Spleen (tissue), 7 donors: ENCODE measurements around the gene IMPDH1.

Experiments
- CTCF ChIP-seq, 11 experiments: fragments of 200-600 bp in 7 of 11; fragments of 450-650 bp in 4 of 11; sonication (generic) in 4 of 11; IDR thresholded peaks in 8 of 11; conservative IDR thresholded peaks in 3 of 11; 1 replicate in 7 of 11; 2 replicates in 4 of 11; pipeline versions ENCODE4 v1.4.0 to v1.8.0; 2016 to 2021; ENCODE audit warnings: antibody characterized with exemption in 11 of 11, inconsistent platforms in 4 of 11, mild to moderate bottlenecking in 1 of 11
- POLR2A ChIP-seq, 3 donors: fragments of 450-650 bp; IDR thresholded peaks; one replicate each; pipeline ENCODE4 v1.5.1; 2017; ENCODE audit warnings: antibody characterized with exemption in 3 of 3, mild to moderate bottlenecking in 1 of 3
- POLR2AphosphoS5 ChIP-seq, 3 donors: sonication (generic); formaldehyde crosslinking; IDR thresholded peaks; one replicate each; pipeline ENCODE4 v1.5.1; 2017; ENCODE audit warnings: antibody characterized with exemption in 3 of 3
- donor health status: DM: no; HTN: no; CAD: no; lungs with moderate emphysema.
- donor health status: DM: no; HTN: no; CAD: no.
- donor health status: DM: no; HTN: no; CAD: no.

- TF ChIP-seq CTCF (IDR thresholded peaks at IDR 0.05 in 8 of 11, conservative IDR thresholded peaks at IDR 0.05 in 3 of 11) (no peak), POLR2A (IDR thresholded peaks at IDR 0.05) (no peak), POLR2AphosphoS5 (IDR thresholded peaks at IDR 0.05) (no peak)
These were observed 44.4 kb downstream of the IMPDH1 start for GRCh38 chr7:128365432-128365831.
